HepG2 (cell line): ENCODE data around the gene KLHL12. TPM values are rescaled to one million over a fixed set of nuclear protein-coding genes. Genes with fewer than 3 reads are reported as not detected.

ENCODE experiments used
- CHD2 ChIP-seq: IDR thresholded peaks from 2 replicates; pipeline ENCODE4 v1.6.1; 2011; ENCODE audit warnings: low read depth, low read length, improper control_type of control experiment
- FOXA3 ChIP-seq: IDR thresholded peaks from 2 replicates; pipeline ENCODE4 v1.6.1; 2016; ENCODE audit warnings: missing genetic modification reagents, missing compliant biosample characterization
- PITX1 ChIP-seq: sonication (generic); formaldehyde crosslinking; IDR thresholded peaks from 2 replicates; pipeline ENCODE4 v1.5.1; 2020; ENCODE audit warnings: mild to moderate bottlenecking, missing genetic modification reagents
- POLR2AphosphoS5 ChIP-seq: IDR thresholded peaks from 2 replicates; pipeline ENCODE4 v1.6.1; 2012; ENCODE audit warnings: low read depth, low read length
- SSRP1 ChIP-seq: IDR thresholded peaks from 2 replicates; pipeline ENCODE4 v1.6.1; 2016; ENCODE audit warnings: control low read depth
- ZFP41 ChIP-seq: sonication (generic); formaldehyde crosslinking; IDR thresholded peaks from 2 replicates; pipeline ENCODE4 v1.4.0; 2020; ENCODE audit warnings: mild to moderate bottlenecking, missing genetic modification reagents, borderline replicate concordance
- ZNF20 ChIP-seq: sonication (generic); formaldehyde crosslinking; IDR thresholded peaks from 2 replicates; pipeline ENCODE4 v1.4.0; 2020; ENCODE audit warnings: mild to moderate bottlenecking, moderate library complexity, missing genetic modification reagents
- ZNF484 ChIP-seq: sonication (generic); formaldehyde crosslinking; IDR thresholded peaks from 2 replicates; pipeline ENCODE4 v1.5.1; 2020; ENCODE audit warnings: mild to moderate bottlenecking, low read depth, missing genetic modification reagents, borderline replicate concordance
- polyA plus RNA-seq, 8 experiments: library from polyadenylated mRNA; depleted of rRNA in 3 of 8; stranded (reverse) in 7 of 8; unstranded in 1 of 8; fragments of >200 nt; fragmentation: Illumina TruSeq in 4 of 8; extraction: Trizol in 4 of 8; gene quantifications; 2 replicates each; pipeline versions ENCODE4 v1.2.1 to v1.2.3, GENCODE V29; 2011 to 2016; ENCODE audit warnings: low read depth in 4 of 8, missing spikeins in 1 of 8, mixed read lengths in 1 of 8; ENCODE audit not compliant: insufficient read depth in 1 of 8
- total RNA-seq, 5 experiments: library from RNA; depleted of rRNA; stranded (reverse); fragments of >200 nt; fragmentation: Illumina TruSeq; extraction: Trizol; gene quantifications; 2 replicates each; pipeline ENCODE4 v1.2.3, GENCODE V29; 2016; ENCODE audit warnings: low read depth in 1 of 5
- TF ChIP-seq, protein P1 (sequence below): sonication (generic); formaldehyde crosslinking; IDR thresholded peaks from 2 replicates; pipeline ENCODE4 v1.5.0; 2020; ENCODE audit warnings: mild to moderate bottlenecking, missing genetic modification reagents, borderline replicate concordance
- TF ChIP-seq, protein P2 (sequence below): sonication (generic); formaldehyde crosslinking; IDR thresholded peaks from 2 replicates; pipeline ENCODE4 v1.4.0; 2020; ENCODE audit warnings: mild to moderate bottlenecking, missing genetic modification reagents, borderline replicate concordance
- TF ChIP-seq, protein P3 (sequence below): sonication (generic); formaldehyde crosslinking; IDR thresholded peaks from 2 replicates; pipeline ENCODE4 v1.5.0; 2020; ENCODE audit warnings: missing genetic modification reagents
- TF ChIP-seq, protein P4 (sequence below): sonication (generic); formaldehyde crosslinking; IDR thresholded peaks from 2 replicates; pipeline ENCODE4 v1.4.0; 2020; ENCODE audit warnings: mild to moderate bottlenecking, missing genetic modification reagents
- TF ChIP-seq, protein P5 (sequence below): IDR thresholded peaks from 2 replicates; pipeline ENCODE4 v1.6.1; 2016

KLHL12 gene
- total and polyA plus RNA-seq, 2 of the 13 experiments (the other 11 are each of a cell fraction or from before 2014, with no cell fraction given) = 19.2 to 25.2 TPM

DNA sequence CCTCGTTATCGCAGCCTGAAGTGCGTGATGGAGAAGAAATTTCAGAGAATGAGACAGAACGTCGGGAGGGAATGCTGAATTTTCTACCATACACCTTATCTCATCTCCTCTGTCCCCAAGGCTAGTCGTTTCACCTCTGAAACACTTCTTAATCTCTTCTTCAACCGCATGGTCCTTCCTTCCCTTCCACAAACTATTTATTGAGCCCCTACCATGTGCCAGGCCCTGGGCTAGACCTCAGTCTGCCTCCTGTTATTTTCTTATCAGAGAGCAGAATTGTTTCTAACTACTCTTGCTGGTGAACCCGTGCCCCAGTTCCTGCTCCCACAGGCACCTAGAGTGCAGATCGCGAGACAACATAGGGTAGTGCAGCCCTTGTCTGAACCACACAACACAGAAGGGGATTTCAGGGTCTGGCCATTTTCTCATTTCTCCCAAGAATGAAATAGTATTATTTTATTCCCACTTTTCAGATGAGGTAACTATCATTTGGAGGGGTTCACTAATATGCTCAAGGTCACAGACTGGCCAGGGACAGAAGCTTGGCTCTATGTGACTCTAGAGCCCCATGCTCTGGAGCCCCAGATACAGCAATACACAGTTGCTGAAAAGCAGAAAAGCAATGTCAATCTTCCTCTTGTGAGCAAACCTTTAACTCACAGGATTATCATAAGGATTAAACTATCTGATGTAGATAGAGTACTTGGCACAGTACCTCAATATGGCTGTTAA, 31.7 kb upstream of the KLHL12 start (continued):
- TF ChIP-seq, protein P1, sequence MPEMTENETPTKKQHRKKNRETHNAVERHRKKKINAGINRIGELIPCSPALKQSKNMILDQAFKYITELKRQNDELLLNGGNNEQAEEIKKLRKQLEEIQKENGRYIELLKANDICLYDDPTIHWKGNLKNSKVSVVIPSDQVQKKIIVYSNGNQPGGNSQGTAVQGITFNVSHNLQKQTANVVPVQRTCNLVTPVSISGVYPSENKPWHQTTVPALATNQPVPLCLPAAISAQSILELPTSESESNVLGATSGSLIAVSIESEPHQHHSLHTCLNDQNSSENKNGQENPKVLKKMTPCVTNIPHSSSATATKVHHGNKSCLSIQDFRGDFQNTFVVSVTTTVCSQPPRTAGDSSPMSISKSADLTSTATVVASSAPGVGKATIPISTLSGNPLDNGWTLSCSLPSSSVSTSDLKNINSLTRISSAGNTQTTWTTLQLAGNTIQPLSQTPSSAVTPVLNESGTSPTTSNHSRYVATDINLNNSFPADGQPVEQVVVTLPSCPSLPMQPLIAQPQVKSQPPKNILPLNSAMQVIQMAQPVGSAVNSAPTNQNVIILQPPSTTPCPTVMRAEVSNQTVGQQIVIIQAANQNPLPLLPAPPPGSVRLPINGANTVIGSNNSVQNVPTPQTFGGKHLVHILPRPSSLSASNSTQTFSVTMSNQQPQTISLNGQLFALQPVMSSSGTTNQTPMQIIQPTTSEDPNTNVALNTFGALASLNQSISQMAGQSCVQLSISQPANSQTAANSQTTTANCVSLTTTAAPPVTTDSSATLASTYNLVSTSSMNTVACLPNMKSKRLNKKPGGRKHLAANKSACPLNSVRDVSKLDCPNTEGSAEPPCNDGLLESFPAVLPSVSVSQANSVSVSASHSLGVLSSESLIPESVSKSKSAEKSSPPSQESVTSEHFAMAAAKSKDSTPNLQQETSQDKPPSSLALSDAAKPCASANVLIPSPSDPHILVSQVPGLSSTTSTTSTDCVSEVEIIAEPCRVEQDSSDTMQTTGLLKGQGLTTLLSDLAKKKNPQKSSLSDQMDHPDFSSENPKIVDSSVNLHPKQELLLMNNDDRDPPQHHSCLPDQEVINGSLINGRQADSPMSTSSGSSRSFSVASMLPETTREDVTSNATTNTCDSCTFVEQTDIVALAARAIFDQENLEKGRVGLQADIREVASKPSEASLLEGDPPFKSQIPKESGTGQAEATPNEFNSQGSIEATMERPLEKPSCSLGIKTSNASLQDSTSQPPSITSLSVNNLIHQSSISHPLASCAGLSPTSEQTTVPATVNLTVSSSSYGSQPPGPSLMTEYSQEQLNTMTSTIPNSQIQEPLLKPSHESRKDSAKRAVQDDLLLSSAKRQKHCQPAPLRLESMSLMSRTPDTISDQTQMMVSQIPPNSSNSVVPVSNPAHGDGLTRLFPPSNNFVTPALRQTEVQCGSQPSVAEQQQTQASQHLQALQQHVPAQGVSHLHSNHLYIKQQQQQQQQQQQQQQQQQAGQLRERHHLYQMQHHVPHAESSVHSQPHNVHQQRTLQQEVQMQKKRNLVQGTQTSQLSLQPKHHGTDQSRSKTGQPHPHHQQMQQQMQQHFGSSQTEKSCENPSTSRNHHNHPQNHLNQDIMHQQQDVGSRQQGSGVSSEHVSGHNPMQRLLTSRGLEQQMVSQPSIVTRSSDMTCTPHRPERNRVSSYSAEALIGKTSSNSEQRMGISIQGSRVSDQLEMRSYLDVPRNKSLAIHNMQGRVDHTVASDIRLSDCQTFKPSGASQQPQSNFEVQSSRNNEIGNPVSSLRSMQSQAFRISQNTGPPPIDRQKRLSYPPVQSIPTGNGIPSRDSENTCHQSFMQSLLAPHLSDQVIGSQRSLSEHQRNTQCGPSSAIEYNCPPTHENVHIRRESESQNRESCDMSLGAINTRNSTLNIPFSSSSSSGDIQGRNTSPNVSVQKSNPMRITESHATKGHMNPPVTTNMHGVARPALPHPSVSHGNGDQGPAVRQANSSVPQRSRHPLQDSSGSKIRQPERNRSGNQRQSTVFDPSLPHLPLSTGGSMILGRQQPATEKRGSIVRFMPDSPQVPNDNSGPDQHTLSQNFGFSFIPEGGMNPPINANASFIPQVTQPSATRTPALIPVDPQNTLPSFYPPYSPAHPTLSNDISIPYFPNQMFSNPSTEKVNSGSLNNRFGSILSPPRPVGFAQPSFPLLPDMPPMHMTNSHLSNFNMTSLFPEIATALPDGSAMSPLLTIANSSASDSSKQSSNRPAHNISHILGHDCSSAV = no peak
- TF ChIP-seq CHD2 (0 out of 2 replicates have a peak, but pooled peaks have one; percentile 32), ZNF20 (CRISPR knock-in tag) (no peak), FOXA3 (CRISPR knock-in tag) (no peak), ZNF484 (no peak), PITX1 (CRISPR knock-in tag) (peak; percentile 39; the same call in 1 of the 2 replicates), SSRP1 (CRISPR knock-in tag) (no peak), ZFP41 (CRISPR knock-in tag) (no peak), POLR2AphosphoS5 (no peak)
- TF ChIP-seq, protein P2, sequence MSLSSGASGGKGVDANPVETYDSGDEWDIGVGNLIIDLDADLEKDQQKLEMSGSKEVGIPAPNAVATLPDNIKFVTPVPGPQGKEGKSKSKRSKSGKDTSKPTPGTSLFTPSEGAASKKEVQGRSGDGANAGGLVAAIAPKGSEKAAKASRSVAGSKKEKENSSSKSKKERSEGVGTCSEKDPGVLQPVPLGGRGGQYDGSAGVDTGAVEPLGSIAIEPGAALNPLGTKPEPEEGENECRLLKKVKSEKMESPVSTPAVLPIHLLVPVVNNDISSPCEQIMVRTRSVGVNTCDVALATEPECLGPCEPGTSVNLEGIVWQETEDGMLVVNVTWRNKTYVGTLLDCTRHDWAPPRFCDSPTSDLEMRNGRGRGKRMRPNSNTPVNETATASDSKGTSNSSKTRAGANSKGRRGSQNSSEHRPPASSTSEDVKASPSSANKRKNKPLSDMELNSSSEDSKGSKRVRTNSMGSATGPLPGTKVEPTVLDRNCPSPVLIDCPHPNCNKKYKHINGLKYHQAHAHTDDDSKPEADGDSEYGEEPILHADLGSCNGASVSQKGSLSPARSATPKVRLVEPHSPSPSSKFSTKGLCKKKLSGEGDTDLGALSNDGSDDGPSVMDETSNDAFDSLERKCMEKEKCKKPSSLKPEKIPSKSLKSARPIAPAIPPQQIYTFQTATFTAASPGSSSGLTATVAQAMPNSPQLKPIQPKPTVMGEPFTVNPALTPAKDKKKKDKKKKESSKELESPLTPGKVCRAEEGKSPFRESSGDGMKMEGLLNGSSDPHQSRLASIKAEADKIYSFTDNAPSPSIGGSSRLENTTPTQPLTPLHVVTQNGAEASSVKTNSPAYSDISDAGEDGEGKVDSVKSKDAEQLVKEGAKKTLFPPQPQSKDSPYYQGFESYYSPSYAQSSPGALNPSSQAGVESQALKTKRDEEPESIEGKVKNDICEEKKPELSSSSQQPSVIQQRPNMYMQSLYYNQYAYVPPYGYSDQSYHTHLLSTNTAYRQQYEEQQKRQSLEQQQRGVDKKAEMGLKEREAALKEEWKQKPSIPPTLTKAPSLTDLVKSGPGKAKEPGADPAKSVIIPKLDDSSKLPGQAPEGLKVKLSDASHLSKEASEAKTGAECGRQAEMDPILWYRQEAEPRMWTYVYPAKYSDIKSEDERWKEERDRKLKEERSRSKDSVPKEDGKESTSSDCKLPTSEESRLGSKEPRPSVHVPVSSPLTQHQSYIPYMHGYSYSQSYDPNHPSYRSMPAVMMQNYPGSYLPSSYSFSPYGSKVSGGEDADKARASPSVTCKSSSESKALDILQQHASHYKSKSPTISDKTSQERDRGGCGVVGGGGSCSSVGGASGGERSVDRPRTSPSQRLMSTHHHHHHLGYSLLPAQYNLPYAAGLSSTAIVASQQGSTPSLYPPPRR (CRISPR knock-in tag) = peak; percentile 35; the same call in 1 of the 2 replicates
- TF ChIP-seq, protein P3, sequence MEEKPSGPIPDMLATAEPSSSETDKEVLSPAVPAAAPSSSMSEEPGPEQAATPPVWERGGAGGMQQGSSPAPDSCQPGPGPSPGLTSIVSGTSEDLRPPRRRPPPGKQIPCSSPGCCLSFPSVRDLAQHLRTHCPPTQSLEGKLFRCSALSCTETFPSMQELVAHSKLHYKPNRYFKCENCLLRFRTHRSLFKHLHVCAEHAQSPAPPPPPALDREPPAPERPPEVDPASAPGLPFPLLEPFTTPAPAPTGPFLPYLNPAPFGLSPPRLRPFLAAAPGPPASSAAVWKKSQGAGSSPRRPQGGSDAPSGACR (CRISPR knock-in tag) = peak; percentile 30; the same call in 1 of the 2 replicates
- TF ChIP-seq, protein P4, sequence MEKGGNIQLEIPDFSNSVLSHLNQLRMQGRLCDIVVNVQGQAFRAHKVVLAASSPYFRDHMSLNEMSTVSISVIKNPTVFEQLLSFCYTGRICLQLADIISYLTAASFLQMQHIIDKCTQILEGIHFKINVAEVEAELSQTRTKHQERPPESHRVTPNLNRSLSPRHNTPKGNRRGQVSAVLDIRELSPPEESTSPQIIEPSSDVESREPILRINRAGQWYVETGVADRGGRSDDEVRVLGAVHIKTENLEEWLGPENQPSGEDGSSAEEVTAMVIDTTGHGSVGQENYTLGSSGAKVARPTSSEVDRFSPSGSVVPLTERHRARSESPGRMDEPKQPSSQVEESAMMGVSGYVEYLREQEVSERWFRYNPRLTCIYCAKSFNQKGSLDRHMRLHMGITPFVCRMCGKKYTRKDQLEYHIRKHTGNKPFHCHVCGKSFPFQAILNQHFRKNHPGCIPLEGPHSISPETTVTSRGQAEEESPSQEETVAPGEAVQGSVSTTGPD = no peak
- TF ChIP-seq, protein P5, sequence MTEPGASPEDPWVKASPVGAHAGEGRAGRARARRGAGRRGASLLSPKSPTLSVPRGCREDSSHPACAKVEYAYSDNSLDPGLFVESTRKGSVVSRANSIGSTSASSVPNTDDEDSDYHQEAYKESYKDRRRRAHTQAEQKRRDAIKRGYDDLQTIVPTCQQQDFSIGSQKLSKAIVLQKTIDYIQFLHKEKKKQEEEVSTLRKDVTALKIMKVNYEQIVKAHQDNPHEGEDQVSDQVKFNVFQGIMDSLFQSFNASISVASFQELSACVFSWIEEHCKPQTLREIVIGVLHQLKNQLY (CRISPR knock-in tag) = no peak
